ENCODE measurements around the gene SP7.
A peak's percentile ranks its signal among the peaks of the same experiment; 100 is the strongest.

SP7 gene

GRCh38 chr12:53336181-53336681 lies at the start of gene SP7:
Gene SP7 (minus strand): TSS chr12:53336354. CDS start chr12:53335646, 708 bp downstream.
- Histone ChIP-seq H3K27ac (ENCODE audit: low read depth, low read length) (no peak within 1 kb of the TSS), H3K4me1 (ENCODE audit: control insufficient read depth in 5 of 5, insufficient read depth in 5 of 5, low read length in 5 of 5) (peaks cover 0 to 4% (median 0%) of the 10 kb centered on the region in 5 donors), H3K4me3 (ENCODE audit: low read depth in 1 of 5, low read length in 5 of 5) (no peak within 1 kb of the TSS), H3K36me3 (ENCODE audit: control insufficient read depth in 5 of 5, insufficient read depth in 5 of 5, low read length in 5 of 5) (no peaks in the 10 kb centered on the region), H3K9me3 (ENCODE audit: control insufficient read depth in 5 of 5, low read length in 5 of 5) (no peaks in the 10 kb centered on the region), H3K27me3 (ENCODE audit: control insufficient read depth in 5 of 5, insufficient read depth in 4 of 5, low read length in 5 of 5) (peaks cover 5 to 61% (median 43%) of the 10 kb centered on the region in 5 donors), H3K9ac (ENCODE audit: low read length in 5 of 5) (no peak within 1 kb of the TSS)

GRCh38 chr12:53383258-53383657 lies 47.1 kb upstream of the SP7 start:
- H3K9ac ChIP-seq (ENCODE audit: low read length in 5 of 5) = peak overlapping the region in 3 of 5 donors; percentile 20 to 84 (median 75)
- H3K27ac ChIP-seq (ENCODE audit: low read depth, low read length) = peak overlapping the region; percentile 99
- H3K4me3 ChIP-seq (ENCODE audit: low read depth in 1 of 5, low read length in 5 of 5) = peak overlapping the region; percentile 36 to 76 (median 64)
- no peaks in the 10 kb centered on the region for H3K9me3 ChIP-seq (ENCODE audit: control insufficient read depth in 5 of 5, low read length in 5 of 5)
- peaks cover 25 to 73% (median 72%) of the 10 kb centered on the region in 5 donors for H3K4me1 ChIP-seq (ENCODE audit: control insufficient read depth in 5 of 5, insufficient read depth in 5 of 5, low read length in 5 of 5)
- H3K36me3 ChIP-seq (ENCODE audit: control insufficient read depth in 5 of 5, insufficient read depth in 5 of 5, low read length in 5 of 5) = peaks cover 0 to 28% (median 24%) of the 10 kb centered on the region in 5 donors
- H3K27me3 ChIP-seq (ENCODE audit: control insufficient read depth in 5 of 5, insufficient read depth in 4 of 5, low read length in 5 of 5) = no peaks in the 10 kb centered on the region

GRCh38 chr12:53381731-53382630 lies 45.8 kb upstream of the SP7 start:
- Histone ChIP-seq H3K4me1 (ENCODE audit: control insufficient read depth in 5 of 5, insufficient read depth in 5 of 5, low read length in 5 of 5) (peaks cover 25 to 63% (median 60%) of the 10 kb centered on the region in 5 donors), H3K9me3 (ENCODE audit: control insufficient read depth in 5 of 5, low read length in 5 of 5) (no peaks in the 10 kb centered on the region), H3K9ac (ENCODE audit: low read length in 5 of 5) (peak overlapping the region; percentile 56 to 95 (median 75)), H3K27ac (ENCODE audit: low read depth, low read length) (peak overlapping the region; percentile 99), H3K27me3 (ENCODE audit: control insufficient read depth in 5 of 5, insufficient read depth in 4 of 5, low read length in 5 of 5) (no peaks in the 10 kb centered on the region), H3K36me3 (ENCODE audit: control insufficient read depth in 5 of 5, insufficient read depth in 5 of 5, low read length in 5 of 5) (peaks cover 0 to 28% (median 24%) of the 10 kb centered on the region in 5 donors), H3K4me3 (ENCODE audit: low read depth in 1 of 5, low read length in 5 of 5) (peak overlapping the region; percentile 43 to 76 (median 64))

GRCh38 chr12:53380794-53381730 lies 44.9 kb upstream of the SP7 start:
- Histone ChIP-seq H3K36me3 (ENCODE audit: control insufficient read depth in 5 of 5, insufficient read depth in 5 of 5, low read length in 5 of 5) (peaks cover 0 to 28% (median 20%) of the 10 kb centered on the region in 5 donors), H3K27me3 (ENCODE audit: control insufficient read depth in 5 of 5, insufficient read depth in 4 of 5, low read length in 5 of 5) (no peaks in the 10 kb centered on the region), H3K4me3 (ENCODE audit: low read depth in 1 of 5, low read length in 5 of 5) (peak overlapping the region; percentile 43 to 76 (median 64)), H3K9ac (ENCODE audit: low read length in 5 of 5) (peak overlapping the region; percentile 56 to 95 (median 75)), H3K9me3 (ENCODE audit: control insufficient read depth in 5 of 5, low read length in 5 of 5) (no peaks in the 10 kb centered on the region), H3K4me1 (ENCODE audit: control insufficient read depth in 5 of 5, insufficient read depth in 5 of 5, low read length in 5 of 5) (peaks cover 25 to 55% (median 51%) of the 10 kb centered on the region in 5 donors), H3K27ac (ENCODE audit: low read depth, low read length) (peak overlapping the region; percentile 99)

GRCh38 chr12:53380104-53380793 lies 44.1 kb upstream of the SP7 start, which contains the start of gene SP1:
Gene SP1 (plus strand): TSS chr12:53380176. CDS start chr12:53380292, 116 bp downstream.
- Histone ChIP-seq H3K4me1 (ENCODE audit: control insufficient read depth in 5 of 5, insufficient read depth in 5 of 5, low read length in 5 of 5) (peaks cover 25 to 49% (median 46%) of the 10 kb centered on the region in 5 donors), H3K4me3 (ENCODE audit: low read depth in 1 of 5, low read length in 5 of 5) (peak within 1 kb of the TSS; percentile 67 to 95 (median 79)), H3K27me3 (ENCODE audit: control insufficient read depth in 5 of 5, insufficient read depth in 4 of 5, low read length in 5 of 5) (no peaks in the 10 kb centered on the region), H3K9ac (ENCODE audit: low read length in 5 of 5) (peak within 1 kb of the TSS; percentile 68 to 95 (median 78)), H3K36me3 (ENCODE audit: control insufficient read depth in 5 of 5, insufficient read depth in 5 of 5, low read length in 5 of 5) (peaks cover 0 to 28% (median 20%) of the 10 kb centered on the region in 5 donors), H3K27ac (ENCODE audit: low read depth, low read length) (peak within 1 kb of the TSS; percentile 99), H3K9me3 (ENCODE audit: control insufficient read depth in 5 of 5, low read length in 5 of 5) (no peaks in the 10 kb centered on the region)

GRCh38 chr12:53379389-53380103 lies 43.4 kb upstream of the SP7 start:
- no peaks in the 10 kb centered on the region for H3K9me3 ChIP-seq (ENCODE audit: control insufficient read depth in 5 of 5, low read length in 5 of 5)
- peaks cover 0 to 24% (median 20%) of the 10 kb centered on the region in 5 donors for H3K36me3 ChIP-seq (ENCODE audit: control insufficient read depth in 5 of 5, insufficient read depth in 5 of 5, low read length in 5 of 5)
- no peaks in the 10 kb centered on the region for H3K27me3 ChIP-seq (ENCODE audit: control insufficient read depth in 5 of 5, insufficient read depth in 4 of 5, low read length in 5 of 5)
- peak overlapping the region; percentile 67 to 95 (median 79) for H3K4me3 ChIP-seq (ENCODE audit: low read depth in 1 of 5, low read length in 5 of 5)
- peaks cover 25 to 44% (median 43%) of the 10 kb centered on the region in 5 donors for H3K4me1 ChIP-seq (ENCODE audit: control insufficient read depth in 5 of 5, insufficient read depth in 5 of 5, low read length in 5 of 5)
- peak overlapping the region; percentile 96 for H3K27ac ChIP-seq (ENCODE audit: low read depth, low read length)
- H3K9ac ChIP-seq (ENCODE audit: low read length in 5 of 5) = peak overlapping the region; percentile 68 to 78 (median 73)

- Histone ChIP-seq H3K36me3 (ENCODE audit: control insufficient read depth in 5 of 5, insufficient read depth in 5 of 5, low read length in 5 of 5) (peaks cover 0 to 22% (median 20%) of the 10 kb centered on the region in 5 donors), H3K4me3 (ENCODE audit: low read depth in 1 of 5, low read length in 5 of 5) (peak overlapping the region; percentile 67 to 95 (median 79)), H3K27me3 (ENCODE audit: control insufficient read depth in 5 of 5, insufficient read depth in 4 of 5, low read length in 5 of 5) (no peaks in the 10 kb centered on the region), H3K27ac (ENCODE audit: low read depth, low read length) (peak overlapping the region; percentile 96), H3K9ac (ENCODE audit: low read length in 5 of 5) (peak overlapping the region; percentile 68 to 78 (median 73)), H3K4me1 (ENCODE audit: control insufficient read depth in 5 of 5, insufficient read depth in 5 of 5, low read length in 5 of 5) (peaks cover 25 to 40% (median 38%) of the 10 kb centered on the region in 5 donors), H3K9me3 (ENCODE audit: control insufficient read depth in 5 of 5, low read length in 5 of 5) (no peaks in the 10 kb centered on the region)
These were observed 42.7 kb upstream of the SP7 start for GRCh38 chr12:53378724-53379388.

GRCh38 chr12:53378222-53378621 lies 42.1 kb upstream of the SP7 start:
- H3K4me1 ChIP-seq (ENCODE audit: control insufficient read depth in 5 of 5, insufficient read depth in 5 of 5, low read length in 5 of 5) = peaks cover 23 to 36% (median 32%) of the 10 kb centered on the region in 5 donors
- peak overlapping the region; percentile 96 for H3K27ac ChIP-seq (ENCODE audit: low read depth, low read length)
- H3K4me3 ChIP-seq (ENCODE audit: low read depth in 1 of 5, low read length in 5 of 5) = peak overlapping the region in 3 of 5 donors; percentile 79 to 95 (median 90)
- H3K27me3 ChIP-seq (ENCODE audit: control insufficient read depth in 5 of 5, insufficient read depth in 4 of 5, low read length in 5 of 5) = no peaks in the 10 kb centered on the region
- peaks cover 0 to 17% (median 14%) of the 10 kb centered on the region in 5 donors for H3K36me3 ChIP-seq (ENCODE audit: control insufficient read depth in 5 of 5, insufficient read depth in 5 of 5, low read length in 5 of 5)
- no peaks in the 10 kb centered on the region for H3K9me3 ChIP-seq (ENCODE audit: control insufficient read depth in 5 of 5, low read length in 5 of 5)
- H3K9ac ChIP-seq (ENCODE audit: low read length in 5 of 5) = no peak overlapping the region
